ENCODE data around the gene TTC39B.

DNA sequence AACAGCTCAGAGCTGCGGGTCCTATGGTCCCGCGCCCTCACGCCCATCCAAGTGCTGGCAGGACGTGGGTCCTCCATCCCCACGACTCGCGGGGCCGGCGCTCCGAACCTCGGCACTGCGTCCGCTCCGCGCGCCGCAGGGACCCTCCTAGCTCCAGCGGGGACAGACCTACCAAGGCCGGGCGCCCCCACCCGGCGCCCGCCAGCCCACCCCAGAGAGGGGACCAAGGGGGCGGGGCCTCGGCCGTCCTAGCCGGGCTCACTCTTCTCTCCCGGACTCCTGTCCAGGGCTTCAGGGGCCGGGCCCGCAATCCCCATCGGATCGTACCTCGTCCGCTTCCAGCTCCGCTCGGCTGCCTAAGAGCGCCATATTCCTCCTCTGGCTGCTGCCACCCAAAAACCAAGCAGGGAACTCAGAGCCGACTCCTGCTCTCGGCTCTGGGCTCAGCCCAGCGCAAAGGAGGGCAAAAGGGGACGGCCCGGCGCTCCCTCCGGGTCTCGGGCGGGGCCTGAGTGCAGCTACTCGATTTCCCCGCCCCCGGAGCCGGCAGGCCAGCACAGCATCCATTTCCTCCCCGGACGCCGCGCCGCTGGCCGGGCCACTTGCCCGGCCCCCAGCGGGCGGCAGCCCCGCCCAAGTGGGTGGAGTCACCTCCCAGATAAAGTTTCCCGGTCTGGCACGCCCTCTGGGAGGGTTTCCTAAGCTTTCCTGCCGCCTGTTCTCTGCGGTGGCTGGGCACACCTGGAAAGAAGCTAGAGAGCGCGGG is at the start of gene TTC39B:
- TF ChIP-seq, protein P1, sequence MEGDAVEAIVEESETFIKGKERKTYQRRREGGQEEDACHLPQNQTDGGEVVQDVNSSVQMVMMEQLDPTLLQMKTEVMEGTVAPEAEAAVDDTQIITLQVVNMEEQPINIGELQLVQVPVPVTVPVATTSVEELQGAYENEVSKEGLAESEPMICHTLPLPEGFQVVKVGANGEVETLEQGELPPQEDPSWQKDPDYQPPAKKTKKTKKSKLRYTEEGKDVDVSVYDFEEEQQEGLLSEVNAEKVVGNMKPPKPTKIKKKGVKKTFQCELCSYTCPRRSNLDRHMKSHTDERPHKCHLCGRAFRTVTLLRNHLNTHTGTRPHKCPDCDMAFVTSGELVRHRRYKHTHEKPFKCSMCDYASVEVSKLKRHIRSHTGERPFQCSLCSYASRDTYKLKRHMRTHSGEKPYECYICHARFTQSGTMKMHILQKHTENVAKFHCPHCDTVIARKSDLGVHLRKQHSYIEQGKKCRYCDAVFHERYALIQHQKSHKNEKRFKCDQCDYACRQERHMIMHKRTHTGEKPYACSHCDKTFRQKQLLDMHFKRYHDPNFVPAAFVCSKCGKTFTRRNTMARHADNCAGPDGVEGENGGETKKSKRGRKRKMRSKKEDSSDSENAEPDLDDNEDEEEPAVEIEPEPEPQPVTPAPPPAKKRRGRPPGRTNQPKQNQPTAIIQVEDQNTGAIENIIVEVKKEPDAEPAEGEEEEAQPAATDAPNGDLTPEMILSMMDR (IDR thresholded peaks at IDR 0.05), result no peak
- no peak for TF ChIP-seq ZFX (IDR thresholded peaks at IDR 0.05; ENCODE audit: borderline replicate concordance)
